Right lobe of liver (tissue), 4 donors: Measurements from ENCODE around the gene SLC7A1.

Source experiments
- POLR2A ChIP-seq: fragments of 450-650 bp; IDR thresholded peaks from one replicate; pipeline ENCODE4 v1.6.1; 2017; ENCODE audit warnings: antibody characterized with exemption, mild to moderate bottlenecking
- TF ChIP-seq, protein P1 (sequence below), 4 donors: fragments of 200-600 bp in 3 of 4; fragments of 450-650 bp in 1 of 4; IDR thresholded peaks; one replicate each; pipeline versions ENCODE4 v1.5.1 to v1.8.0; 2016 to 2022; ENCODE audit warnings: antibody characterized with exemption in 4 of 4, mild to moderate bottlenecking in 2 of 4
- donor health status: DM: no; HTN: no; CAD: no.
- donor health status: DM: no; HTN: no; CAD: no.
- donor health status: DM: no; HTN: yes; CAD: no.

DNA sequence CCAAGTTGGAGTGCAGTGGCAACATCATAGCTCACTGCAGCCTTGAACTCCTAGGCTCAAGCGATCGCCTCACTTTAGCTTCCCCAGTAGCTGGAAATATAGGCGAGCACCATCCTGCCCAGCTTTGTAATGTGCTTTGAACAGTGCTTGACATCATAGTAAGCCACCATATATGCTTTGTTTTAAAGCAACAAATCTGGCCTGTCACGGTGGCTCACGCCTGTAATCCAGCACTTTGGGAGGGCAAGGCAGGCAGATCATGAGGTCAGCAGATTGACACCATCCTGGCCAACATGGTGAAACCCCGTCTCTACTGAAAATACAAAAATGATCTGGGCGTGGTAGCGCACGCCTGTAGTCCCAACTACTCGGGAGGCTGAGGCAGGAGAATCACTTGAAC lies 1.8 kb upstream of the SLC7A1 start:
- TF ChIP-seq, protein P1, sequence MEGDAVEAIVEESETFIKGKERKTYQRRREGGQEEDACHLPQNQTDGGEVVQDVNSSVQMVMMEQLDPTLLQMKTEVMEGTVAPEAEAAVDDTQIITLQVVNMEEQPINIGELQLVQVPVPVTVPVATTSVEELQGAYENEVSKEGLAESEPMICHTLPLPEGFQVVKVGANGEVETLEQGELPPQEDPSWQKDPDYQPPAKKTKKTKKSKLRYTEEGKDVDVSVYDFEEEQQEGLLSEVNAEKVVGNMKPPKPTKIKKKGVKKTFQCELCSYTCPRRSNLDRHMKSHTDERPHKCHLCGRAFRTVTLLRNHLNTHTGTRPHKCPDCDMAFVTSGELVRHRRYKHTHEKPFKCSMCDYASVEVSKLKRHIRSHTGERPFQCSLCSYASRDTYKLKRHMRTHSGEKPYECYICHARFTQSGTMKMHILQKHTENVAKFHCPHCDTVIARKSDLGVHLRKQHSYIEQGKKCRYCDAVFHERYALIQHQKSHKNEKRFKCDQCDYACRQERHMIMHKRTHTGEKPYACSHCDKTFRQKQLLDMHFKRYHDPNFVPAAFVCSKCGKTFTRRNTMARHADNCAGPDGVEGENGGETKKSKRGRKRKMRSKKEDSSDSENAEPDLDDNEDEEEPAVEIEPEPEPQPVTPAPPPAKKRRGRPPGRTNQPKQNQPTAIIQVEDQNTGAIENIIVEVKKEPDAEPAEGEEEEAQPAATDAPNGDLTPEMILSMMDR (IDR thresholded peaks at IDR 0.05) = no peak
- TF ChIP-seq POLR2A = no peak
